GM12801 (cell line): ENCODE results near the gene PRKCE.

ENCODE experiments used
- TF ChIP-seq, protein P1 (sequence below): IDR thresholded peaks from one replicate; pipeline ENCODE4 v1.5.1; 2011; ENCODE audit warnings: control low read depth; ENCODE audit not compliant: insufficient read length; ENCODE audit errors: extremely low read depth

PRKCE gene

GRCh38 chr2:45894211-45894610 is 242.7 kb downstream of the PRKCE start:
- TF ChIP-seq, protein P1, sequence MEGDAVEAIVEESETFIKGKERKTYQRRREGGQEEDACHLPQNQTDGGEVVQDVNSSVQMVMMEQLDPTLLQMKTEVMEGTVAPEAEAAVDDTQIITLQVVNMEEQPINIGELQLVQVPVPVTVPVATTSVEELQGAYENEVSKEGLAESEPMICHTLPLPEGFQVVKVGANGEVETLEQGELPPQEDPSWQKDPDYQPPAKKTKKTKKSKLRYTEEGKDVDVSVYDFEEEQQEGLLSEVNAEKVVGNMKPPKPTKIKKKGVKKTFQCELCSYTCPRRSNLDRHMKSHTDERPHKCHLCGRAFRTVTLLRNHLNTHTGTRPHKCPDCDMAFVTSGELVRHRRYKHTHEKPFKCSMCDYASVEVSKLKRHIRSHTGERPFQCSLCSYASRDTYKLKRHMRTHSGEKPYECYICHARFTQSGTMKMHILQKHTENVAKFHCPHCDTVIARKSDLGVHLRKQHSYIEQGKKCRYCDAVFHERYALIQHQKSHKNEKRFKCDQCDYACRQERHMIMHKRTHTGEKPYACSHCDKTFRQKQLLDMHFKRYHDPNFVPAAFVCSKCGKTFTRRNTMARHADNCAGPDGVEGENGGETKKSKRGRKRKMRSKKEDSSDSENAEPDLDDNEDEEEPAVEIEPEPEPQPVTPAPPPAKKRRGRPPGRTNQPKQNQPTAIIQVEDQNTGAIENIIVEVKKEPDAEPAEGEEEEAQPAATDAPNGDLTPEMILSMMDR = no peak

DNA sequence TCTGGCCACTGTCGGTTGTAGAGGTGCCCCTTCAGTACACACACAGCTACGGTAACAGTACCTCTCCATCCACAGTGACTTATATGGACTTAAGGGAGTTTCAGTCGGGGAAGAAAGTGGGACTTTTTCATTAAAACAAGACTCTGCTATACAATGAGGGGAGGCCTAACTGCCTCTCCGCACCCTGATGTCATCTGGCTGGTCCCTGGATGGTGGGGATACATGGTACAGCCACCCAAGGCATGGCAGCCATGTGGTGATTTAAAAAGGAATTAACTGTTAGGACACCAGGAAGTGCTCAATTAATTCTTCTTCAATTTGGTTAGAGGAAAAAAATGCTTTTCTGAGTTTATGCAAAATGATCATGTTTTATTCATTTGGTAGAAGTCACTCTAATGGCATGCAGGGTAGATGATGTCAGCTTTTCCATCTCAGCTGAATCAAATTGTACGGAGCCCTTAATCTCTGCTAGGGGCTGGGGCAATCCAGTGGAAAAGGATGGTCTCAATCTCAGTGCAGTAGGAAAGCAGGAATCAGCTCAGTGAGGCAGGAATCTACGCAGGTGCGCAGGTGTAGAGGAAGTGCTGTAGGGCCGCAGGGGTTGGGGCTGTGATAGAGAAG is 243.9 kb downstream of the PRKCE start:
- TF ChIP-seq, protein P1 = no peak

GRCh38 chr2:45896311-45896710 is 244.8 kb downstream of the PRKCE start:
- TF ChIP-seq, protein P1 = no peak

DNA sequence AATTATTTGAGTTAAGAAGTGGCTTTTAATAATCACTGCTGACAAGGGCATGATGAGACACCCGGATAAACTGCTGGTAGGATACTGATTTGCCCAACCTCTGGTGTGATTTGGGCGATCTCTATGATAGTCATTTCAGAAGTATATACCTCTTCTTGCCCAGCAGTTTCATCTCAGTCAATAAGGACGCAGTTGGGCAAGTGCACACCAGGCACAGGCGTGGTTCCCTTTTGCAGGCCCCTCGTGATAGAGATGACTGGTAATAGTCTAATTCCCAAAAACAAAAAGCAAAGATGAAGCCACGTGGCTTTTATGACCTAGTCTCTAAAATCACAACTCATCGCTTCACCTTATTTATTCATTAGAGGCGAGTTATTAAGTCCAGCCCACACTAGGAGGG is 246.4 kb downstream of the PRKCE start:
- TF ChIP-seq, protein P1 = no peak

GRCh38 chr2:45898819-45899218 is 247.3 kb downstream of the PRKCE start:
- TF ChIP-seq, protein P1 = no peak

DNA sequence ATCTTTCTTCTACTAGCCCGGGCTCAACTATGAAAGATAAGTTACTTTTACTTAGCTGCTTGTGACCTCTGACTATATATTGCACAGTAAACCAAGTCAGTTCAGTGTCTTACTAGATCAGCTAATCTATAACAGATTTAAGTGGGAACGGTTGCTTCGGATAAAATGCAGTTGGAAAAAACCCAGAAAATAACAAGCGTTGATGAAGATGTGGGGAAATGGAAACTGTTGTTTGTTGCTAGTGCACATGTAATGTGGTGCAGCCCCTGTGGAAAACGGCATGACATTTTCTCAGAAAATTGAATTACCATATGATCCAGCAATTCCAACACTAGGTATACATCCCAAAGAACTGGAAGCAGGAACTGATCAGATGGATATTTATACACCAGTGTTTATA is 248.5 kb downstream of the PRKCE start:
- TF ChIP-seq, protein P1 = no peak

- TF ChIP-seq, protein P1 = no peak
Measured at GRCh38 chr2:45901468-45902032, 250.1 kb downstream of the PRKCE start.
